Measurements from ENCODE around the gene TPI1. TPM values are rescaled to one million over a fixed set of nuclear protein-coding genes. Genes with fewer than 3 reads are reported as not detected.

TPI1 gene
- total RNA-seq, 6 experiments from 2014 or later, result 265 to 400 (median 331) TPM

DNA sequence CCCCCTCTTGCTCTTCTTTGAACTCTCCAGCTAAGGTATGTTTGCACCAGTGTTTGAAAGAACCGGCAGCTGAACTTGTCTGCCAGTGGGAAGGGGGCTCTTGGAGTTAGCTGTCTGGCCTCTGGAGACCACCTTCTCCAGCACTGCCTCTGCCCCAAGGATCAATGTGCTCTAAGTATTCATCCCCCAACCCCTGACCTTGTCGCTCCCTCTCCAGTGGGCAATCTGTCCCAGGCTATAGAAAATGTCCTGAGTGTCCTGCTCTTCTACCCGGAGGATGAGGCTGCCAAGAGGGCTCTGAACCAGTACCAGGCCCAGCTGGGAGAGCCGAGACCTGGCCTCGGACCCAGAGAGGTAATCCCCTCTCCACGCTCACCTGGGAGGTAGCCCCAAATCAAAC lies 36.3 kb upstream of the TPI1 start:
- intact Hi-C loops (cut with DNase I), result loop anchor here in 1 of 2 donors (10.0 kb wide), 1 partner anchor 206 kb away; no protein-coding TSS in a partner anchor
- Histone ChIP-seq H3K9me3 (no peaks in the 10 kb centered on the region), H3K36me3 (no peaks in the 10 kb centered on the region), H3K27ac (no peak overlapping the region), H3K4me3 (no peak overlapping the region), H3K27me3 (no peaks in the 10 kb centered on the region), H3K4me1 (peaks cover 0 to 5% (median 0%) of the 10 kb centered on the region in 4 donors)
- DNase-seq (no peak), ATAC-seq (no peak)
- TF ChIP-seq, protein P1, sequence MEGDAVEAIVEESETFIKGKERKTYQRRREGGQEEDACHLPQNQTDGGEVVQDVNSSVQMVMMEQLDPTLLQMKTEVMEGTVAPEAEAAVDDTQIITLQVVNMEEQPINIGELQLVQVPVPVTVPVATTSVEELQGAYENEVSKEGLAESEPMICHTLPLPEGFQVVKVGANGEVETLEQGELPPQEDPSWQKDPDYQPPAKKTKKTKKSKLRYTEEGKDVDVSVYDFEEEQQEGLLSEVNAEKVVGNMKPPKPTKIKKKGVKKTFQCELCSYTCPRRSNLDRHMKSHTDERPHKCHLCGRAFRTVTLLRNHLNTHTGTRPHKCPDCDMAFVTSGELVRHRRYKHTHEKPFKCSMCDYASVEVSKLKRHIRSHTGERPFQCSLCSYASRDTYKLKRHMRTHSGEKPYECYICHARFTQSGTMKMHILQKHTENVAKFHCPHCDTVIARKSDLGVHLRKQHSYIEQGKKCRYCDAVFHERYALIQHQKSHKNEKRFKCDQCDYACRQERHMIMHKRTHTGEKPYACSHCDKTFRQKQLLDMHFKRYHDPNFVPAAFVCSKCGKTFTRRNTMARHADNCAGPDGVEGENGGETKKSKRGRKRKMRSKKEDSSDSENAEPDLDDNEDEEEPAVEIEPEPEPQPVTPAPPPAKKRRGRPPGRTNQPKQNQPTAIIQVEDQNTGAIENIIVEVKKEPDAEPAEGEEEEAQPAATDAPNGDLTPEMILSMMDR (IDR thresholded peaks at IDR 0.05), result no peak
- TF ChIP-seq POLR2A (IDR thresholded peaks at IDR 0.05), result no peak
- WGBS (ENCODE audit: insufficient coverage, low coverage, low lambda C conversion rate, missing lambda C conversion rate), result 49% methylated on average over 4 of the region's 6 CpGs

DNA sequence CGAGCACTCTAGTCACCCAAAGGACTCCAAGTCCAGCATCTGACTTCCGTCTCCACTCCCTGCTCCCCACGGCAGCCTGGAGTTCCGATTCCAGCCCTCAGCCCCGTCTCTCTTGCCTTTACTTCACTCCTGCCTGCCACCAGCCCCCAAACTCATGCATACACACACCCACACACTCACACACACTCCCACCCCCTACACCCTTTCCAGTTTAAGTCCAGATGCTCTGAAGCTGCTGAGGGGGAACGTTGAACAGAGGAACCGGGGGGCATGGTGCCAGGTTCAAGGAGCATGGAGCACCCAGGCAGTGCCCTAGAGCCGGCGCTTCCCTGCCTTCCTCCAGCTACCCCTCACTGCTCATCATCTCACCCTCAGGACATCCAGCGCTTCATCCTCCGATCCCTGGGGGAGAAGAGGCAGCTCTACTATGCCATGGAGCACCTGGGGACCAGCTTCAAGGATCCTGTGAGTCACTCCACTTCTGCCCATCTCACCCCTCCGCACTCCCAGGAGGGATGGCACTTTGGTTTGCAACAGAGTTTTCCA lies 35.8 kb upstream of the TPI1 start:
- no peaks in the 10 kb centered on the region for H3K36me3 ChIP-seq
- 61% methylated on average over 6 of the region's 12 CpGs for WGBS (ENCODE audit: insufficient coverage, low coverage, low lambda C conversion rate, missing lambda C conversion rate)
- H3K27me3 ChIP-seq, result no peaks in the 10 kb centered on the region
- no peak overlapping the region for H3K4me3 ChIP-seq
- TF ChIP-seq POLR2A (IDR thresholded peaks at IDR 0.05), result no peak
- TF ChIP-seq, protein P1 (IDR thresholded peaks at IDR 0.05), result no peak
- no peaks in the 10 kb centered on the region for H3K9me3 ChIP-seq
- H3K27ac ChIP-seq, result no peak overlapping the region
- no peak for ATAC-seq
- intact Hi-C loops (cut with DNase I), result loop anchor here in 1 of 2 donors (10.0 kb wide), 1 partner anchor 207 kb away; no protein-coding TSS in a partner anchor
- peaks cover 0 to 5% (median 0%) of the 10 kb centered on the region in 4 donors for H3K4me1 ChIP-seq
- no peak for DNase-seq

DNA sequence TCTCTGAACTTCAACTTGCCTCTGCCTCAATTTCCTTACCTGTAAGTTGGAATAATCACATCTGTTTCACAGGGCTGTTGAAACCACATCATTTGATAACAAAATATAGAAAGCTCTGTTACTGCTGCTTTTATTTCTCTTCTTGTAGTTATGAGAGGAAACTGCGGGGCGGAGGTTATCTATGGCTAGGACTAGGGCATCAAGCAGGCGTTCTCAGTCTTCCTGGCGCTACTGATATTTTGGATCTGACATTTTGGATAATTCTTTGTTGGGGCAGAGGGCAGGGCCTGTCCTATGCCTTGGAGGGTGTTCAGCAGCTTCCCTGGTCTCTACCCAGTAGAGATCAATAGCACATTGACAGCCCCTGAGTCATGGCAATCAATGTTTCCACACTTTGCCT lies 35.2 kb upstream of the TPI1 start:
- Histone ChIP-seq H3K27ac (no peak overlapping the region), H3K4me1 (peaks cover 0 to 5% (median 0%) of the 10 kb centered on the region in 4 donors), H3K4me3 (no peak overlapping the region), H3K9me3 (no peaks in the 10 kb centered on the region), H3K27me3 (no peaks in the 10 kb centered on the region), H3K36me3 (no peaks in the 10 kb centered on the region)
- TF ChIP-seq, protein P1 (IDR thresholded peaks at IDR 0.05), result no peak
- TF ChIP-seq POLR2A (IDR thresholded peaks at IDR 0.05), result no peak
- 76% methylated on average over 4 of the region's 4 CpGs for WGBS (ENCODE audit: insufficient coverage, low coverage, low lambda C conversion rate, missing lambda C conversion rate)
- ATAC-seq, result peak in 2 of 4 donors; percentile 24 to 38
- intact Hi-C loops (cut with DNase I), result loop anchor here in 1 of 2 donors (10.0 kb wide), 1 partner anchor 207 kb away; no protein-coding TSS in a partner anchor
- DNase-seq, result no peak

DNA sequence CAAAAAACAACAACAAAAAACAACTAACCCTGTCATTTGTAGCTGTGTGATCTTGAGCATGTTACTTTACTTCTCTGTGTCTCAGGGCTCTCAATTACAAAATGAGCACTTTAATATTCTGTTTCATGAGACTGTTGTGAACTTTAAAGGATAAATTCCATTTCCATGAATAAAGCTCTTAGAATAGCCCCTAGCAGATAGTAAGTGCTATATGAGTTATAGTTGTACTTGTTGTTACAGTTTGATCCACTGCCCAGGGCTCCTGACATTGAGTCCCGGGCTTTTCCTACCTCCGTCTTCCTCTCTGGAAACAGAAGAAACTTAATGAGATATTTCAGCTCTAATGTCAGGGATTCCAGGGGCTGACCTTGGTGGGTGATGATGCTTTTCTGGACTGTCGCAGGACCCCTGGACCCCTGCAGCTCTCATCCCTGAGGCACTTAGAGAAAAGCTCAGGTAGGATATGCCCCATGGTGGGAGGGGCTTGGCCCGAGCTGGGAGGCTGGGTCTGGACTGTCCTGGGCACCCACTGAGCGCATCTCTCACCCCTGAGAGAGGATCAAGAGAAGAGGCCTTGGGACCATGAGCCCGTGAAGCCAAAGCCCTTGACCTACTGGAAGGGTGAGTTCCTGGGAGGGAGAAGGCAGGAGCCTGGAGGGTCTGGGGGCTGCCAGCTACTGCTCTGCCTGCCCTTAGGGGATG lies 34.0 kb upstream of the TPI1 start:
- peaks cover 0 to 5% (median 0%) of the 10 kb centered on the region in 4 donors for H3K4me1 ChIP-seq
- DNase-seq, result no peak
- 78% methylated on average over 4 of the region's 6 CpGs for WGBS (ENCODE audit: insufficient coverage, low coverage, low lambda C conversion rate, missing lambda C conversion rate)
- intact Hi-C loops (cut with DNase I), result loop anchor here in 1 of 2 donors (10.0 kb wide), 1 partner anchor 209 kb away; no protein-coding TSS in a partner anchor
- H3K4me3 ChIP-seq, result no peak overlapping the region
- no peaks in the 10 kb centered on the region for H3K27me3 ChIP-seq
- no peak for ATAC-seq
- no peaks in the 10 kb centered on the region for H3K36me3 ChIP-seq
- no peaks in the 10 kb centered on the region for H3K9me3 ChIP-seq
- TF ChIP-seq, protein P1 (IDR thresholded peaks at IDR 0.05), result no peak
- no peak for TF ChIP-seq POLR2A (IDR thresholded peaks at IDR 0.05)
- no peak overlapping the region for H3K27ac ChIP-seq

Data from right lobe of liver (tissue), 6 donors.